Endothelial cell of umbilical vein (primary cell): ENCODE data around the gene TOMM40. TPM values are rescaled to one million over a fixed set of nuclear protein-coding genes. Genes with fewer than 3 reads are reported as not detected.

ENCODE experiments used
- BruUV-seq: library from RNA; stranded (reverse); fragments of 400-500 nt; replicated peaks from 2 replicates; lab custom pipeline; 2021; lab: Mats Ljungman, UMichigan
- CTCF ChIA-PET: fragments of 300-600, 350-600 bp; sonication (Branson Sonifier 250); formaldehyde crosslinking; loops from one replicate; lab custom pipeline; 2021; ENCODE audit warnings: antibody characterized with exemption, inconsistent platforms; lab: Charles Lee
- POLR2A ChIA-PET: fragments of 300-600, 350-600 bp; sonication (Branson Sonifier 250); formaldehyde crosslinking; loops from one replicate; lab custom pipeline; 2021; ENCODE audit warnings: antibody characterized with exemption, inconsistent platforms; lab: Charles Lee
- DNase-seq: peaks from one replicate; pipeline ENCODE4 v3.0.0-alpha.2; 2011; ENCODE audit warnings: low read depth, low spot score
- FAIRE-seq: peaks from 2 replicates; lab custom pipeline; 2011; peaks lifted over from hg19 to GRCh38; lab: Jason Lieb, UNC
- H2AFZ ChIP-seq: 2 replicates; pipeline ENCODE4 v1.6.0; 2012; ENCODE audit warnings: low read depth, low read length, control low read depth, inconsistent platforms
- H3K27ac ChIP-seq: 2 replicates; pipeline ENCODE4 v1.5.1; 2011; ENCODE audit warnings: low read depth, mild to moderate bottlenecking, control low read depth, low read length, moderate library complexity; ENCODE audit not compliant: insufficient read depth
- H3K27me3 ChIP-seq, 2 experiments: 2 replicates each; pipeline versions ENCODE4 v1.6.0 to v1.6.1; 2011; ENCODE audit warnings: low read length in 2 of 2, mixed read lengths in 1 of 2; ENCODE audit not compliant: control insufficient read depth in 2 of 2, insufficient read depth in 2 of 2
- H3K36me3 ChIP-seq, 2 experiments: 2 replicates in 1 of 2; 3 replicates in 1 of 2; pipeline ENCODE4 v1.5.1; 2011; ENCODE audit warnings: low read length in 2 of 2, mild to moderate bottlenecking in 1 of 2, moderate library complexity in 1 of 2; ENCODE audit not compliant: control insufficient read depth in 2 of 2, insufficient read depth in 2 of 2; ENCODE audit errors: extremely low read depth in 1 of 2
- H3K4me1 ChIP-seq: 3 replicates; pipeline ENCODE4 v1.5.1; 2011; ENCODE audit warnings: mild to moderate bottlenecking, low read length; ENCODE audit not compliant: control insufficient read depth, insufficient read depth; ENCODE audit errors: extremely low read depth
- H3K4me2 ChIP-seq: 2 replicates; pipeline ENCODE4 v1.6.1; 2011; ENCODE audit warnings: low read length, control low read depth, mixed read lengths; ENCODE audit not compliant: insufficient read depth
- H3K4me3 ChIP-seq, 3 experiments: fragments of 200-600 bp in 1 of 3; sonication (generic), shearing (Covaris generic) in 1 of 3; replicated peaks in 1 of 3; 2 replicates each; pipeline ENCODE4 v1.5.1; 2011 to 2016; ENCODE audit warnings: control low read depth in 3 of 3, low read length in 3 of 3, mild to moderate bottlenecking in 2 of 3, inconsistent platforms in 1 of 3, low read depth in 1 of 3, moderate library complexity in 1 of 3; ENCODE audit not compliant: insufficient read depth in 1 of 3
- H3K79me2 ChIP-seq: 2 replicates; pipeline ENCODE4 v1.6.0; 2012; ENCODE audit warnings: low read length, inconsistent platforms; ENCODE audit not compliant: control insufficient read depth, insufficient read depth
- H3K9ac ChIP-seq: replicated peaks from 2 replicates; pipeline ENCODE3; 2011; ENCODE audit warnings: low read length, control low read depth; ENCODE audit not compliant: insufficient read depth; ENCODE audit errors: extremely low read depth
- H3K9me1 ChIP-seq: replicated peaks from 3 replicates; pipeline ENCODE4 v1.6.0; 2011; ENCODE audit warnings: mild to moderate bottlenecking, low read length; ENCODE audit not compliant: control insufficient read depth, insufficient read depth; ENCODE audit errors: extremely low read depth
- H3K9me3 ChIP-seq: replicated peaks from 2 replicates; pipeline ENCODE4 v1.5.1; 2012; ENCODE audit warnings: low read length, inconsistent platforms; ENCODE audit not compliant: control insufficient read depth, insufficient read depth
- H4K20me1 ChIP-seq: replicated peaks from 2 replicates; pipeline ENCODE3; 2011; ENCODE audit warnings: mild to moderate bottlenecking, low read length; ENCODE audit not compliant: control insufficient read depth, insufficient read depth; ENCODE audit errors: extremely low read depth
- CTCF ChIP-seq, 2 donors: IDR thresholded peaks; 1 replicate in 1 of 2; 2 replicates in 1 of 2; pipeline ENCODE4 v1.5.1; 2011; ENCODE audit warnings: low read length in 2 of 2, mild to moderate bottlenecking in 2 of 2, moderate library complexity in 2 of 2, control low read depth in 1 of 2, inconsistent platforms in 1 of 2, low read depth in 1 of 2; ENCODE audit not compliant: insufficient read depth in 1 of 2; ENCODE audit errors: extremely low read depth in 1 of 2
- GATA2 ChIP-seq: IDR thresholded peaks from 2 replicates; pipeline ENCODE4 v1.7.0; 2011; ENCODE audit warnings: low read depth, mild to moderate bottlenecking, moderate library complexity, mixed read lengths, low read length; ENCODE audit not compliant: insufficient read length, insufficient read depth
- JUN ChIP-seq: IDR thresholded peaks from 2 replicates; pipeline ENCODE4 v1.6.1; 2011; ENCODE audit warnings: borderline replicate concordance, low read depth; ENCODE audit not compliant: insufficient read length, insufficient read depth
- MAX ChIP-seq: IDR thresholded peaks from 2 replicates; pipeline ENCODE4 v1.6.1; 2011; ENCODE audit not compliant: insufficient read depth, insufficient read length
- POLR2AphosphoS5 ChIP-seq: IDR thresholded peaks from 2 replicates; pipeline ENCODE4 v1.6.1; 2012; ENCODE audit warnings: low read depth, mild to moderate bottlenecking, control low read depth, low read length, moderate library complexity; ENCODE audit not compliant: insufficient read depth
- dilution Hi-C: fragments of 300-500 bp; cut with MboI; formaldehyde crosslinking; loops from one replicate; pipeline ENCODE4 v1.15.0; 2019; ENCODE audit warnings: low sequenced_read_pairs; ENCODE audit not compliant: extremely low pct_ligation_motif_present
- intact Hi-C: fragments of 100-400 bp; cut with micrococcal nuclease; formaldehyde crosslinking; loops from one replicate; pipeline ENCODE4 v1.10.0; 2022
- polyA plus RNA-seq, 4 experiments: library from polyadenylated mRNA; depleted of rRNA in 3 of 4; stranded (reverse) in 3 of 4; unstranded in 1 of 4; fragments of >200 nt; gene quantifications; 2 replicates each; pipeline versions ENCODE4 v1.2.1 to v1.2.3, GENCODE V29; 2011 to 2012; ENCODE audit warnings: missing spikeins in 1 of 4
- total RNA-seq: library from RNA; stranded (reverse); gene quantifications from 2 replicates; pipeline ENCODE4 v1.2.3, GENCODE V29; 2021

Gene TOMM40
- total and polyA plus RNA-seq, 2 donors (not counting 3 experiments of a cell fraction or from before 2014, with no cell fraction given): 71.8 to 90.7 TPM

- Histone ChIP-seq H3K27me3 (no peaks in the 10 kb centered on the region), H2AFZ (no peak overlapping the region), H3K4me3 (no peak overlapping the region), H3K9ac (no peak overlapping the region), H3K79me2 (peaks cover 89% of the 10 kb centered on the region), H3K9me1 (no peaks in the 10 kb centered on the region), H3K9me3 (no peaks in the 10 kb centered on the region), H3K4me2 (peak overlapping the region; percentile 13), H4K20me1 (no peaks in the 10 kb centered on the region), H3K27ac (peak overlapping the region; percentile 69), H3K36me3 (peaks cover 0 to 10% of the 10 kb centered on the region in 2 experiments), H3K4me1 (peaks cover 14% of the 10 kb centered on the region)
- DNase-seq (peak; percentile 79), FAIRE-seq (peak; percentile 75)
- TF ChIP-seq JUN: no peak
- TF ChIP-seq GATA2: peak; percentile 47
- no peak for TF ChIP-seq CTCF (IDR thresholded peaks at IDR 0.05; ENCODE audit: extremely low read depth in 1 of 2, insufficient read depth in 1 of 2, low read depth in 1 of 2, low read length in 2 of 2)
- no peak for TF ChIP-seq MAX
- peak; percentile 81 for TF ChIP-seq POLR2AphosphoS5
- BruUV-seq: no TSS peak
- intact Hi-C loops (loop anchor here (1.0 kb wide), 1 partner anchor 8 kb away; no protein-coding TSS in a partner anchor), dilution Hi-C loops (no loop called here)
- CTCF ChIA-PET: interaction anchor here (0.7 to 1.6 kb wide), 5 partner anchors 8 to 133 kb away, joined by 3 to 4 read pairs (median 3); no protein-coding TSS in a partner anchor
- POLR2A ChIA-PET: interaction anchor here (0.8 kb wide), 1 partner anchor 8 kb away, joined by 3 read pairs; no protein-coding TSS in a partner anchor
Observed at GRCh38 chr19:44856421-44857083, 34.5 kb upstream of the TOMM40 start.
